ENCODE data around the gene LIN28B.

LIN28B gene

DNA sequence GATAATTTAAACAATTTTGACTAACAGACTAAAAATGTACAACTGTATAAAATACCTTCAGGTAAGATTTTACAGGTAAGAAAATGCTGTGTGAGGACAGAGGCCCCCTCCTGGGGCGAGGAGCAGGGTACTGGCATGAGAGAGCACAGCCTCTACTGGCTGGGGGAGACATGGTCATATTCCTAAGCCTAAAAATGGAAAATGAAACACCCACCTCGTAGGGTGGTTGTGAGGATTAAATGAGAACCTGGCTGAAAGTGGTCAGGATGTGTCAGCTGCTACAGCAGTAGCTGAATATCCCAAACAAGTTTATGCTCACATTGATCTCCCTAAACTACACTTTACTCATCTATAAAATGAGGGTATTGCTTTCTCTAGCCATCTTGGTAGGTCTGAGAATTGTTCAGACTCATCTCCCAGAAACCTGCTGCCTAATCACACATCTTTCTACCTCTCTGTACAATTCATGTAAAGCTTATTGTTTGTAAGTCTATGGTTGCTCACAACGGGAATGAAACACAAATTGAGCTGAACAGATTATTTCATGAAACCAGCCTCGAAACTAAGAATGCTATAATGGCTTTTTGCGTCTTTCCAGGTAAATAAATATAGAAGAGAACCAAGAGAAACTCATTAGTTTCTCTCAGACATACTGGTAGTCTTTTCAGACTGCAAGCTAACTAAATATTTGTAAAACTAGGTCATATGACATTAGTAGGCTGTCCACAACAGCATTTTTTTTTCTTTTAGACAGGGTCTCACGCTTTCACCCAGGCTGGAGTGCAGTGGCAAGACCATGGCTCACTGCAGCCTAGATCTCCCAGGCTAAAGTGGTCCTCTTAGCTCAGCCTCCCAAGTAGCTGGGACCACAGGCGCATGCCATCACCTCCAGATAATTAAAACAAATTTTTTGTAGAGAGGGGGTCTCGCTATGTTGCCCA is 153.3 kb downstream of the LIN28B start:
- no peak overlapping the region for H2AK5ac ChIP-seq (ENCODE audit: low read length)
- H3K14ac ChIP-seq (ENCODE audit: low read length): no peak overlapping the region
- no peak overlapping the region for H4K8ac ChIP-seq (ENCODE audit: low read depth, low read length)
- no peak overlapping the region for H2AFZ ChIP-seq (ENCODE audit: insufficient read depth, low read length, poor library complexity)
- H3K36me3 ChIP-seq (ENCODE audit: control insufficient read depth in 1 of 2, insufficient read depth in 2 of 2, low read length in 2 of 2): peaks cover 0 to 2% of the 10 kb centered on the region in 2 experiments
- no peak overlapping the region for H3K18ac ChIP-seq (ENCODE audit: low read length)
- H3K4me1 ChIP-seq (ENCODE audit: control insufficient read depth in 1 of 2, insufficient read depth in 2 of 2, low read length in 2 of 2): no peaks in the 10 kb centered on the region
- no peak overlapping the region for H2BK5ac ChIP-seq (ENCODE audit: low read depth, low read length, poor library complexity)
- H3K27me3 ChIP-seq (ENCODE audit: insufficient read depth, low read length): no peaks in the 10 kb centered on the region
- H4K12ac ChIP-seq (ENCODE audit: low read depth, low read length): no peak overlapping the region
- H3K9ac ChIP-seq (ENCODE audit: low read length): no peak overlapping the region
- no peak for DNase-seq
- H3K4ac ChIP-seq (ENCODE audit: low read depth, low read length): no peak overlapping the region
- H3K4me2 ChIP-seq (ENCODE audit: low read length): no peak overlapping the region
- H3K9me3 ChIP-seq (ENCODE audit: insufficient read depth, low read depth, low read length): no peaks in the 10 kb centered on the region
- H3K79me1 ChIP-seq (ENCODE audit: low read length): no peaks in the 10 kb centered on the region
- no peak overlapping the region for H4K91ac ChIP-seq (ENCODE audit: low read depth, low read length)
- peaks cover 2% of the 10 kb centered on the region for H3K79me2 ChIP-seq (ENCODE audit: control insufficient read depth, insufficient read depth, low read length, poor library complexity)
- no CpG with 5 or more reads among the region's 8 CpGs for WGBS (ENCODE audit: extremely low coverage, insufficient coverage, insufficient read length)
- H2BK12ac ChIP-seq (ENCODE audit: low read length): no peak overlapping the region
- H3K23ac ChIP-seq (ENCODE audit: low read length): no peak overlapping the region
- no peak overlapping the region for H2BK120ac ChIP-seq (ENCODE audit: insufficient read depth, low read length, poor library complexity)
- no peak overlapping the region for H3K27ac ChIP-seq (ENCODE audit: low read depth, low read length)
- H3K4me3 ChIP-seq (ENCODE audit: low read depth, low read length): no peak overlapping the region

- no peak overlapping the region for H4K91ac ChIP-seq (ENCODE audit: low read depth, low read length)
- H3K4me2 ChIP-seq (ENCODE audit: low read length): no peak overlapping the region
- no peak overlapping the region for H3K9ac ChIP-seq (ENCODE audit: low read length)
- no peak overlapping the region for H3K23ac ChIP-seq (ENCODE audit: low read length)
- H4K8ac ChIP-seq (ENCODE audit: low read depth, low read length): no peak overlapping the region
- no peak overlapping the region for H3K14ac ChIP-seq (ENCODE audit: low read length)
- H4K12ac ChIP-seq (ENCODE audit: low read depth, low read length): no peak overlapping the region
- H3K36me3 ChIP-seq (ENCODE audit: control insufficient read depth in 1 of 2, insufficient read depth in 2 of 2, low read length in 2 of 2): peaks cover 2% of the 10 kb centered on the region in 2 experiments
- H2AK5ac ChIP-seq (ENCODE audit: low read length): no peak overlapping the region
- no peak overlapping the region for H3K4ac ChIP-seq (ENCODE audit: low read depth, low read length)
- H2AFZ ChIP-seq (ENCODE audit: insufficient read depth, low read length, poor library complexity): no peak overlapping the region
- 100% methylated on average over 1 of the region's 3 CpGs for WGBS (ENCODE audit: extremely low coverage, insufficient coverage, insufficient read length)
- no peak overlapping the region for H2BK120ac ChIP-seq (ENCODE audit: insufficient read depth, low read length, poor library complexity)
- H2BK5ac ChIP-seq (ENCODE audit: low read depth, low read length, poor library complexity): no peak overlapping the region
- DNase-seq: no peak
- H3K4me1 ChIP-seq (ENCODE audit: control insufficient read depth in 1 of 2, insufficient read depth in 2 of 2, low read length in 2 of 2): no peaks in the 10 kb centered on the region
- H3K79me2 ChIP-seq (ENCODE audit: control insufficient read depth, insufficient read depth, low read length, poor library complexity): peaks cover 2% of the 10 kb centered on the region
- no peak overlapping the region for H2BK12ac ChIP-seq (ENCODE audit: low read length)
- no peaks in the 10 kb centered on the region for H3K79me1 ChIP-seq (ENCODE audit: low read length)
- no peak overlapping the region for H3K27ac ChIP-seq (ENCODE audit: low read depth, low read length)
- no peaks in the 10 kb centered on the region for H3K27me3 ChIP-seq (ENCODE audit: insufficient read depth, low read length)
- H3K18ac ChIP-seq (ENCODE audit: low read length): no peak overlapping the region
- no peaks in the 10 kb centered on the region for H3K9me3 ChIP-seq (ENCODE audit: insufficient read depth, low read depth, low read length)
- no peak overlapping the region for H3K4me3 ChIP-seq (ENCODE audit: low read depth, low read length)
These were observed 154.2 kb downstream of the LIN28B start for GRCh38 chr6:105111105-105111504.

- Histone ChIP-seq H2BK12ac (ENCODE audit: low read length) (no peak overlapping the region), H2BK120ac (ENCODE audit: insufficient read depth, low read length, poor library complexity) (no peak overlapping the region), H4K12ac (ENCODE audit: low read depth, low read length) (no peak overlapping the region), H2AK5ac (ENCODE audit: low read length) (no peak overlapping the region), H3K9me3 (ENCODE audit: insufficient read depth, low read depth, low read length) (no peaks in the 10 kb centered on the region), H3K4me1 (ENCODE audit: control insufficient read depth in 1 of 2, insufficient read depth in 2 of 2, low read length in 2 of 2) (no peaks in the 10 kb centered on the region), H3K4ac (ENCODE audit: low read depth, low read length) (no peak overlapping the region), H3K14ac (ENCODE audit: low read length) (no peak overlapping the region), H3K27me3 (ENCODE audit: insufficient read depth, low read length) (no peaks in the 10 kb centered on the region), H4K8ac (ENCODE audit: low read depth, low read length) (no peak overlapping the region), H4K91ac (ENCODE audit: low read depth, low read length) (no peak overlapping the region), H3K79me1 (ENCODE audit: low read length) (no peaks in the 10 kb centered on the region), H3K4me3 (ENCODE audit: low read depth, low read length) (no peak overlapping the region), H3K79me2 (ENCODE audit: control insufficient read depth, insufficient read depth, low read length, poor library complexity) (no peaks in the 10 kb centered on the region), H3K36me3 (ENCODE audit: control insufficient read depth in 1 of 2, insufficient read depth in 2 of 2, low read length in 2 of 2) (peaks cover 0 to 2% of the 10 kb centered on the region in 2 experiments), H3K23ac (ENCODE audit: low read length) (no peak overlapping the region), H3K9ac (ENCODE audit: low read length) (no peak overlapping the region), H3K4me2 (ENCODE audit: low read length) (no peak overlapping the region), H3K18ac (ENCODE audit: low read length) (no peak overlapping the region), H2BK5ac (ENCODE audit: low read depth, low read length, poor library complexity) (no peak overlapping the region), H3K27ac (ENCODE audit: low read depth, low read length) (no peak overlapping the region), H2AFZ (ENCODE audit: insufficient read depth, low read length, poor library complexity) (no peak overlapping the region)
- no peak for DNase-seq
- no CpG with 5 or more reads among the region's 2 CpGs for WGBS (ENCODE audit: extremely low coverage, insufficient coverage, insufficient read length)
These were observed 155.0 kb downstream of the LIN28B start for GRCh38 chr6:105111871-105112270.

DNA sequence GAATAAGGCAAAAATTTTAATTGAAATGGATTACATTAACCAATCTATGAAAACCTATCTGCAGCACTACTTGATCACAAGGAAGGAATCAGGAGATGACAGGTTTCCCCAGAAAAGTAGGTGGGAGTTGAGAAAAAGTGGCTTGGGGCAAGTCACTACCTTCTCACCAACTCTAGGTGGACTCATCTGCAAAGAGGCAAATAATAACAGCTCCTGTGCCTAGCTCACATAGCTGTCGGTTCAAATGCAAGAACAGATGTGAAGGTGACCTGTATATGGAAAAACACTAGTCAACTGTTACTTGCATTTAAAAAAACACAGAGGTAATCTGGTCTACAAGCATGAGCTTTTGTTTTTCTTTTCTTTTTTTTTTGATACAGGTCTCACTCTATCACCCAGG is 155.7 kb downstream of the LIN28B start:
- no peak overlapping the region for H2BK12ac ChIP-seq (ENCODE audit: low read length)
- no peak overlapping the region for H3K23ac ChIP-seq (ENCODE audit: low read length)
- H4K91ac ChIP-seq (ENCODE audit: low read depth, low read length): no peak overlapping the region
- no CpG with 5 or more reads among the region's 1 CpG for WGBS (ENCODE audit: extremely low coverage, insufficient coverage, insufficient read length)
- H2BK5ac ChIP-seq (ENCODE audit: low read depth, low read length, poor library complexity): no peak overlapping the region
- H3K27ac ChIP-seq (ENCODE audit: low read depth, low read length): no peak overlapping the region
- no peak overlapping the region for H3K4ac ChIP-seq (ENCODE audit: low read depth, low read length)
- no peak overlapping the region for H4K12ac ChIP-seq (ENCODE audit: low read depth, low read length)
- H3K18ac ChIP-seq (ENCODE audit: low read length): no peak overlapping the region
- no peak overlapping the region for H3K9ac ChIP-seq (ENCODE audit: low read length)
- H2AK5ac ChIP-seq (ENCODE audit: low read length): no peak overlapping the region
- H4K8ac ChIP-seq (ENCODE audit: low read depth, low read length): no peak overlapping the region
- no peak overlapping the region for H3K4me3 ChIP-seq (ENCODE audit: low read depth, low read length)
- H3K14ac ChIP-seq (ENCODE audit: low read length): no peak overlapping the region
- no peak overlapping the region for H2BK120ac ChIP-seq (ENCODE audit: insufficient read depth, low read length, poor library complexity)
- H3K4me1 ChIP-seq (ENCODE audit: control insufficient read depth in 1 of 2, insufficient read depth in 2 of 2, low read length in 2 of 2): no peaks in the 10 kb centered on the region
- H3K36me3 ChIP-seq (ENCODE audit: control insufficient read depth in 1 of 2, insufficient read depth in 2 of 2, low read length in 2 of 2): peaks cover 0 to 2% of the 10 kb centered on the region in 2 experiments
- no peaks in the 10 kb centered on the region for H3K79me1 ChIP-seq (ENCODE audit: low read length)
- no peaks in the 10 kb centered on the region for H3K27me3 ChIP-seq (ENCODE audit: insufficient read depth, low read length)
- H3K9me3 ChIP-seq (ENCODE audit: insufficient read depth, low read depth, low read length): no peaks in the 10 kb centered on the region
- H3K79me2 ChIP-seq (ENCODE audit: control insufficient read depth, insufficient read depth, low read length, poor library complexity): no peaks in the 10 kb centered on the region
- no peak overlapping the region for H3K4me2 ChIP-seq (ENCODE audit: low read length)
- DNase-seq: no peak
- H2AFZ ChIP-seq (ENCODE audit: insufficient read depth, low read length, poor library complexity): no peak overlapping the region
